HEK293T (cell line): ENCODE results near the gene VPS13A.

Experiments used
- BHLHE40 ChIP-seq: fragments of 450-650 bp; IDR thresholded peaks from 2 replicates; pipeline ENCODE4 v1.6.1; 2016; ENCODE audit warnings: mild to moderate bottlenecking, moderate library complexity, borderline replicate concordance
- ELF4 ChIP-seq: fragments of 450-650 bp; IDR thresholded peaks from 2 replicates; pipeline ENCODE4 v1.6.1; 2017; ENCODE audit warnings: antibody characterized with exemption
- FOXK2 ChIP-seq: fragments of 450-650 bp; IDR thresholded peaks from 2 replicates; pipeline ENCODE4 v1.6.1; 2016; ENCODE audit warnings: mild to moderate bottlenecking
- LEF1 ChIP-seq: fragments of 450-650 bp; IDR thresholded peaks from 2 replicates; pipeline ENCODE4 v1.6.1; 2017; ENCODE audit warnings: mild to moderate bottlenecking, borderline replicate concordance
- PKNOX1 ChIP-seq: fragments of 450-650 bp; IDR thresholded peaks from 2 replicates; pipeline ENCODE4 v1.6.1; 2016
- SP1 ChIP-seq: fragments of 450-650 bp; IDR thresholded peaks from 2 replicates; pipeline ENCODE4 v1.6.1; 2017
- TARDBP ChIP-seq: fragments of 450-650 bp; IDR thresholded peaks from 2 replicates; pipeline ENCODE4 v1.6.1; 2016
- ZNF384 ChIP-seq: fragments of 450-650 bp; IDR thresholded peaks from 2 replicates; pipeline ENCODE4 v1.6.1; 2016

GRCh38 chr9:77158772-77159513, 18.4 kb upstream of the VPS13A start:
- no peak for TF ChIP-seq SP1
- no peak for TF ChIP-seq PKNOX1
- no peak for TF ChIP-seq ZNF384
- no peak for TF ChIP-seq BHLHE40
- no peak for TF ChIP-seq FOXK2
- no peak for TF ChIP-seq ELF4
- TF ChIP-seq TARDBP, result no peak
- TF ChIP-seq LEF1, result no peak
